Measurements from ENCODE around the gene ABI3.

ABI3 gene

GRCh38 chr17:49267912-49268311, 57.4 kb downstream of the ABI3 start:
- TF ChIP-seq, protein P1, sequence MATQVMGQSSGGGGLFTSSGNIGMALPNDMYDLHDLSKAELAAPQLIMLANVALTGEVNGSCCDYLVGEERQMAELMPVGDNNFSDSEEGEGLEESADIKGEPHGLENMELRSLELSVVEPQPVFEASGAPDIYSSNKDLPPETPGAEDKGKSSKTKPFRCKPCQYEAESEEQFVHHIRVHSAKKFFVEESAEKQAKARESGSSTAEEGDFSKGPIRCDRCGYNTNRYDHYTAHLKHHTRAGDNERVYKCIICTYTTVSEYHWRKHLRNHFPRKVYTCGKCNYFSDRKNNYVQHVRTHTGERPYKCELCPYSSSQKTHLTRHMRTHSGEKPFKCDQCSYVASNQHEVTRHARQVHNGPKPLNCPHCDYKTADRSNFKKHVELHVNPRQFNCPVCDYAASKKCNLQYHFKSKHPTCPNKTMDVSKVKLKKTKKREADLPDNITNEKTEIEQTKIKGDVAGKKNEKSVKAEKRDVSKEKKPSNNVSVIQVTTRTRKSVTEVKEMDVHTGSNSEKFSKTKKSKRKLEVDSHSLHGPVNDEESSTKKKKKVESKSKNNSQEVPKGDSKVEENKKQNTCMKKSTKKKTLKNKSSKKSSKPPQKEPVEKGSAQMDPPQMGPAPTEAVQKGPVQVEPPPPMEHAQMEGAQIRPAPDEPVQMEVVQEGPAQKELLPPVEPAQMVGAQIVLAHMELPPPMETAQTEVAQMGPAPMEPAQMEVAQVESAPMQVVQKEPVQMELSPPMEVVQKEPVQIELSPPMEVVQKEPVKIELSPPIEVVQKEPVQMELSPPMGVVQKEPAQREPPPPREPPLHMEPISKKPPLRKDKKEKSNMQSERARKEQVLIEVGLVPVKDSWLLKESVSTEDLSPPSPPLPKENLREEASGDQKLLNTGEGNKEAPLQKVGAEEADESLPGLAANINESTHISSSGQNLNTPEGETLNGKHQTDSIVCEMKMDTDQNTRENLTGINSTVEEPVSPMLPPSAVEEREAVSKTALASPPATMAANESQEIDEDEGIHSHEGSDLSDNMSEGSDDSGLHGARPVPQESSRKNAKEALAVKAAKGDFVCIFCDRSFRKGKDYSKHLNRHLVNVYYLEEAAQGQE (IDR thresholded peaks at IDR 0.05; ENCODE audit: insufficient replicate concordance, low read depth), result no peak
- TF ChIP-seq POLR2AphosphoS5 (IDR thresholded peaks at IDR 0.05; ENCODE audit: low read depth) (no peak), SPI1 (IDR thresholded peaks at IDR 0.05; ENCODE audit: borderline replicate concordance, low read depth) (no peak), GABPA (IDR thresholded peaks at IDR 0.05; ENCODE audit: low read depth) (no peak), CTCF (IDR thresholded peaks at IDR 0.05; ENCODE audit: insufficient read depth, low read length) (no peak)
- Histone ChIP-seq H3K27me3 (ENCODE audit: insufficient read depth, poor library complexity, severe bottlenecking) (no peaks in the 10 kb centered on the region), H3K4me3 (replicated peaks; ENCODE audit: insufficient read depth, low read length) (no peak overlapping the region), H3K27ac (replicated peaks) (no peak overlapping the region)
- DNase-seq (ENCODE audit: low read depth in 1 of 2, low spot score in 1 of 2), result no peak

DNA sequence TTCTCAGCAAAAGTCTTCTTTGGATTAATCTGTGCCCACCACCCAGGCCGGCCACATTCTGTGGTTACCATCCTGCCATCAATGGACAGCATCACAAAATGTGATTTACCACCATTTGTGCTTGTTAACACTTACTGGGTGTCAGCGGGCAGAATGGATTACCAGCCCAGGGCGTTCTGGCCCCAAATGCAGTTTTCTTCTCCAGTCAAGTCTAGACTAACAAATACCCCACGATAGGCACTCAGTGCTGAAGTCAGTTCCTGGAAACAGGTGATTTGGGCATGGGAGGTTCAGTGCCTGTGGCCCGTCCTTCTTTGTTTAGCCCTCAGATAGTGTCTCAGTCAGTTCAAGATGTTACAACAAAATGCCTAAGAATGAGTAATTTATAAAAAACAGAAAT, 58.8 kb downstream of the ABI3 start:
- no peaks in the 10 kb centered on the region for H3K27me3 ChIP-seq (ENCODE audit: insufficient read depth, poor library complexity, severe bottlenecking)
- TF ChIP-seq SPI1 (IDR thresholded peaks at IDR 0.05; ENCODE audit: borderline replicate concordance, low read depth) (no peak), CTCF (IDR thresholded peaks at IDR 0.05; ENCODE audit: insufficient read depth, low read length) (no peak), POLR2AphosphoS5 (IDR thresholded peaks at IDR 0.05; ENCODE audit: low read depth) (no peak), GABPA (IDR thresholded peaks at IDR 0.05; ENCODE audit: low read depth) (no peak)
- TF ChIP-seq, protein P1 (IDR thresholded peaks at IDR 0.05; ENCODE audit: insufficient replicate concordance, low read depth), result no peak
- DNase-seq (ENCODE audit: low read depth in 1 of 2, low spot score in 1 of 2), result no peak
- H3K4me3 ChIP-seq (replicated peaks; ENCODE audit: insufficient read depth, low read length), result no peak overlapping the region
- H3K27ac ChIP-seq (replicated peaks), result no peak overlapping the region
